GM19035 (cell line): ENCODE measurements around the gene RAB9A.

ENCODE experiments used
- ATAC-seq: cut with Tn5 transposase; IDR thresholded peaks from one replicate; pipeline ENCODE4 v1.9.1; 2021; ENCODE audit not compliant: unreplicated experiment

RAB9A gene

GRCh38 chrX:13742397-13743176 lies 53.7 kb downstream of the RAB9A start:
- peak; percentile 89 for ATAC-seq

DNA sequence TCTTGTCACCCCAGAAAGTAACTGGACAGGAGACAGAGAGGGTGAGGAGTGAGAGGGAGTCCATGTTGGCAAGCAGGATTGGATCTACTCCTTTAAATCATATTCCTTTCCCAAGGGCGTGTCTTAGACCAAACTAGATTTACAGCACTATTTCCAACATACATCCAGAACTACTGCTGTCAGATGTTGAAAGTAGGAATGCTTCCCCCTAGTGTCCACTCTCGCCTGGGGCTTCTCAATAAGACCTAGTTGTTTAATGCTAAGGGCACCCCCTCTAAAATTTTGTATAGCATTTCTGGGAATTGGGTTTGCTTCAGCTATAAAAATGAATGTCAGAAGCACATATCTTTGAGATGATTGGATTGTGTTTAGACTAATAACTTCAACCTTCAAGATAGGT lies 58.9 kb downstream of the RAB9A start:
- ATAC-seq: no peak

DNA sequence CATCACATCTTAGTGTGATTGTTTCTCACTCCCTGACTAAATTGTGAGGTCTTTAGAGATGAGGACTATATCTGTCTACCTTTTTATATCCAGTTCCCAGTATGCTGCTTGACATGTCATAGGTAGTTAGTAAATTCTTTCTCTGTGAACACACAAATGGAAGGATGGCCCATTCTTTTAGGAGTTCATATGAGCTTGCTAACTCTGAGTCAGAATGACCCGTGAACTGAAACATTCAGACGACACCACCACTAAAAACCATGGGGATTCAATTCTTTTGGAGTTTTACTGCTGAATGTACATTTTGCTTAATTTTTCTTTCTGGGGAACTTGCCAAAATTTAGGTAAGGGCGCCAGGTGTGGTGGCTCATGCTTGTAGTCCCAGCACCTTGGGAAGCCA lies 59.6 kb downstream of the RAB9A start:
- ATAC-seq: no peak

DNA sequence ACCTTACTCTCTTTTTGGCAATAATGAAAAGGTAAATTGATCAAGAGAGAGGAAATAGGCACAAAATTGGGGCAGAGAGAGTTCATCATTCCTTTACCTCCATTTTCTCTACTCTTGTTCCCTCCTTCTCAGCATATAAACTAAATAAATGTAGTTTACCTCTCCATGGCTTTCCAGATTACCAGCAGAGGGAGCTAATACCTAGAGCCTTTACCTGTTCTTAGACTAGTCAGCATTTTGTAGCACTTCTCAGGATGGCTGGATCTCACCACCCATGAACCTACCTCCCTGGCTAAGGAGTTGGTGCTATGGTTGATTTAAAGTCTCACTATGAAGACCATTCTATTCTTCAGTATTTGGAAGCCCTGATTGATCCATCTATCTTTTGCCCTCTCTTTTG lies 61.3 kb downstream of the RAB9A start:
- no peak for ATAC-seq

GRCh38 chrX:13750812-13751211 lies 61.9 kb downstream of the RAB9A start:
- ATAC-seq: peak; percentile 47

DNA sequence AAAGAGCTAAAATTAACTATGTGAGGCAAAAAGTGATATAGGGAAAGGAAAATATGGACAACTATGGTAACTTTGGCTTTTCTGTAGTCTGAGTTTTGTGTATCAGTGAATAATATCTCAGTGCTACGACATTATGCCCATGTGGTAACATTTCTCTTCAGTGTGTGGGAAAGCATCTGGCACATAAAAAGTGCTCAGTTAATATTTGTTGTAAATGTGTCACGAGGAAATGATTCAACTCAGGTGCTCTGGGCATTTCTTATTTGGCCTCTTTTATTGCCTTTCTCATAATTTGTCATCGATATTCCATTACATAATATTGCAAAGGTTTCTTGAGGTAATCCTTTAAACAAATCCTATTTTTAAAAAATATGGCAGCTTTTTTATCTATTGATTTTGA lies 63.2 kb downstream of the RAB9A start:
- ATAC-seq: no peak

DNA sequence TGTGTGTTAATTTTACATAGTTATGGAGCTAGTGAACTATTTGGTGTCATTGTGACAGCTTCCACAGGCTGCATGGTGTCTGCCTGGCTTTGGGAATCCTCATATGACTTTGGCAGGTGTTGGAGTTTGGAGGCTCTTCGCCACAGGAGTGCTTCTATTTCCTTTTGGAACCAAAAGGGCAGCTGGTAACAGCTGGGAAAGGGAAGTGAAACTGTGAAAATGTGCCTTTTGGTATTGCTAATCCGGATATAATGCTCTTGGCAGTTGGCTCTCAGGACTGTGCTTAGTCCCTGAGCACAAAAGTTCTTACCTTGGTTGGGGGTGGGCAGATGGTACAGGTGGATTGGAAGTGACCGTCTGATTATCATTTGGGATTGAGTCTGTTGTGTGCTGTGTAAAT lies 63.7 kb downstream of the RAB9A start:
- ATAC-seq: peak; percentile 68

- ATAC-seq: no peak
Observed at GRCh38 chrX:13754765-13755164, 65.8 kb downstream of the RAB9A start.

- ATAC-seq: no peak
Observed at GRCh38 chrX:13755254-13755653, 66.3 kb downstream of the RAB9A start.

- ATAC-seq: no peak
Observed at GRCh38 chrX:13756381-13756780, 67.5 kb downstream of the RAB9A start.

DNA sequence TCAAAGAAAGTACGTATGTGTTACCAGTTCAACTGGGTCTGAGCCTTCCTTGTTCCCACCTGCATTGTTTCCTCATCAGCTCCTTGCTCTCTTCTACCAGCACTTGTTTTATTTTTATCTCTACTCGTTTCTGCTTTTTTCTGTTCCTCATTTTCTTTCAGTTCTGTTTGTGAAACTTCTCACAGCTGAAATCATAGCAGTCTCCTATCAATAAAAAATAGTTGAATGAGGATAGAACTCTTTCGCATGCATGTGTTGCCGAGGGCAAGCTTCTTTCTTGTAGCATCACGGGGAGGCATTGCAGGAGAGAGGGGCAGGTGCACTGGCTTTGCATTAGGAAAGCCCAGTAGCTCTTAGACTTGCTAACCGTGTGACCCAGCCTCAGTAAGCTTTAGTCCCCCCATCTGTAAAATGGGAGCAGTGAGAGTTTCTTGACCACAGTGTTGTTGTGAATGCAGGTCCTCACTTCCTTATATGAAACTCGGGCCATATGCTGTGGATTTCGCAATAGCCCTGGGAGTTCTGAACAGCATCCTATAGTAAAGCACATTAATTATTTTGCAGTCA lies 70.3 kb downstream of the RAB9A start:
- peak; percentile 62 for ATAC-seq
